T-helper 2 cell (primary cell): Measurements from ENCODE around the gene TMEM178B.

Experiments
- DNase-seq, 5 experiments: peaks; one replicate each; pipeline versions ENCODE4 v3.0.0 to v3.0.0-alpha.2; 2012 to 2022

The TMEM178B gene

DNA sequence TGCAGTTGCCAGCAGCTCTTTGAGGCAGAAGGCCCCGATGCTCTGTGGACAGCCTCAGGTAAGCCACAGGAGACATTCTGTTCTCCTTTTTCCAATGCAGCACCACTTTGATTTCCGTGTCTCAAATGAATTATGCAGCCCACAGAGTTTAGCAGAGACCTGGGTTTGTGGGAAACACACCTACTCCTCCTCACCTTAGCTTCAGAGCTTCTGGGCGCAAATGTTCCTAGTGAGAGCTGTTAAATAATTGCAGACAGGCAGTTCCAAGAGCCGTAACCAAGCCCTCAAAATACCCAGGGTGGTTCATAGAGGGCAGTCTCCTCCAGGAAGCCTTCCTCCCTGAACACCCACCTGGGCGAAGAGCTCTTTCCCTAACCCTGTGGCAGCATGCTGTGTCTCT is 408.1 kb downstream of the TMEM178B start:
- DNase-seq: no peak

- peak in 1 of 5 experiments; percentile 9 for DNase-seq
These were observed 409.2 kb downstream of the TMEM178B start for GRCh38 chr7:141483044-141483443.

GRCh38 chr7:141484907-141485306 is 411.0 kb downstream of the TMEM178B start:
- DNase-seq: no peak

DNA sequence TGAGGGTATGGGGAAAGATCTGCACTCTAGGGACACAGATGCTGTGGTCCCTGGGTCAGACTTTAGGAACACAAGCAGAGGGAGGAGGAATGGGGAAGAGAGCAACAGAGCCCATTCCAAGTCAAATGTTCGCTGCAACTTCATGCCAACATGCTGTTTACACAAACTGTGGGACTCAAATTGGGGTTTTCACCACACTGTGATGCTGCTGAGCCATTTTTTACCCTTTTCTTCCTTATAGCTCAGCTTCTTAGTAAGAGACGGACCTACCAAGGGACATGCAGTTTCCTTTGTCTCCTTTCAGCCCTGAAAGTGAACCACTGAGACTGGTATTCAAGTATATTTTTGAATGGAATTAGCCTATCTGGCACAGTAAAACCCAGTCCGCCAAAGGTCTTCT is 413.1 kb downstream of the TMEM178B start:
- DNase-seq: no peak

GRCh38 chr7:141490474-141490873 is 416.6 kb downstream of the TMEM178B start:
- no peak for DNase-seq

- DNase-seq: no peak
These were observed 421.2 kb downstream of the TMEM178B start for GRCh38 chr7:141495057-141495456.

DNA sequence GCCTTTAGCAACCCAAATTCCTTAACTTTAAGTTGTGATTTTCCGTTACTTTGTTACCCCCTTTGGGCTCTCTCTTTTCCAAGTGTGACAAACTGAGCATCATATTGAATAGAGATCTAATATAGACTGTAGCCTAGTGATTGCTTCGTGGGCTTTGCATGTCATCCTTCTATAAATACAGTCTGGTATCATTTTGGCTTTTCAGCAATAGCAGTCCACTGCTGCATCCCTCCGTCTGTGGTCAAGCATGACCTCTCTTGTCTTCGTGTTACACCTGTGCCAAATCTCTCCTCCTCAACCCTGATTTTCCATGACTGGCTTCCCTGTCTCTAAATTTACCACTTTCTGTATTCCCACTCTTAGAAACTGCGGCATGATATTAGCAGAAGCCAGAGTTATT is 423.5 kb downstream of the TMEM178B start:
- no peak for DNase-seq

DNA sequence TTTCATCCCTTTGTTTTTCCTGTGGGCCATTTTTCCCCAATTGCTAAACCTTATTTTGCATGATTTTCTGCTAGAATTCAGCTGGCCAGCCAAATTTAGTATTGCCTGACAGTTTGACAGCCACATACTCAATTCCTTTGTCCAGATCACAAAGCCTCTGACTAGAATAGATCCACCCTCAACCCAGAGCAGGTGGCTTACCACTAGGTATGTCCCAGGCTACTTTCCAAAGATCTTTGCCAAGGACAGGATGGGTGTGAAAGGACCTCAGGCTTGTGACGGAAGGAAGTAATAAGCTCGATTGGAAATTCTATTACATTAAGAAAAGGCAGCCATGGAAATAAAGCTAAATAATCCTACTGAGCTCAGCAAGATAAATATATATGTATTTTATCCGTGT is 426.7 kb downstream of the TMEM178B start:
- no peak for DNase-seq

DNA sequence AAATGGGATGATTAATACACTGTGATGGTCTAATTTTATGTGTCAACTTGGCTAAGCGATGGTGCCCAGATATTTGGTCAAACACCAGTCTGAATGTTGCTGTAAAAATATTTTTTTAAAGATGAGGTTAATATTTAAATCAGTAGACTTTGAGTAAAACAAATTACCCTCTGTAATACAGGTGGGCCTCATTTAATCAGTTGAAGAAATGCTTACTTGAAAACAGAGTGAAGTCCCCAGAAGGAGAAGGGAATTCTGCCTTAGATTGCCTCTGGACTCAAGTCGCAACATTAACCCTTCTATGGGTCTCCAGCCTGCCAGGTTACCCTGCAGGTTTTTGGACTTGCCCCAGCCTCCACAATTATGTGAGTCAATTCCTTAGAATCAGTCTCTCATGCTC is 427.6 kb downstream of the TMEM178B start:
- DNase-seq: no peak

DNA sequence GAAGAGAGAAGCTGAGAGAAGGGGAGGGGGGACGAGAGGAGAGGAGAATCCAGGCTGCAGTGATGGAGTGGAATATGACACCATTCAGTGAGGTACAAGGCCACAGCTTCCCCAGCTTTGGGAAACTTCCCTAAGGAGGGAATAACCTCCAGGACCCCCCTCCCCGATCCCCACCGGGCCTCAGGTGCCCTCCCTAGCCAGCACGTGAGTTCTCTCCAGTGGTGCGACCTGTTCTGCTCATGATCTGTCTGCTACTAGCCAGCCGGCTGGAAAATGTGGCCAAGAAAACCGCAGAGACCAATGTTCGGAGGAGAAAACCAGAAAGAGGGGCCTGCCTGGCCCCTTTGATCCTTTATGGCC is 437.4 kb downstream of the TMEM178B start:
- DNase-seq: no peak

DNA sequence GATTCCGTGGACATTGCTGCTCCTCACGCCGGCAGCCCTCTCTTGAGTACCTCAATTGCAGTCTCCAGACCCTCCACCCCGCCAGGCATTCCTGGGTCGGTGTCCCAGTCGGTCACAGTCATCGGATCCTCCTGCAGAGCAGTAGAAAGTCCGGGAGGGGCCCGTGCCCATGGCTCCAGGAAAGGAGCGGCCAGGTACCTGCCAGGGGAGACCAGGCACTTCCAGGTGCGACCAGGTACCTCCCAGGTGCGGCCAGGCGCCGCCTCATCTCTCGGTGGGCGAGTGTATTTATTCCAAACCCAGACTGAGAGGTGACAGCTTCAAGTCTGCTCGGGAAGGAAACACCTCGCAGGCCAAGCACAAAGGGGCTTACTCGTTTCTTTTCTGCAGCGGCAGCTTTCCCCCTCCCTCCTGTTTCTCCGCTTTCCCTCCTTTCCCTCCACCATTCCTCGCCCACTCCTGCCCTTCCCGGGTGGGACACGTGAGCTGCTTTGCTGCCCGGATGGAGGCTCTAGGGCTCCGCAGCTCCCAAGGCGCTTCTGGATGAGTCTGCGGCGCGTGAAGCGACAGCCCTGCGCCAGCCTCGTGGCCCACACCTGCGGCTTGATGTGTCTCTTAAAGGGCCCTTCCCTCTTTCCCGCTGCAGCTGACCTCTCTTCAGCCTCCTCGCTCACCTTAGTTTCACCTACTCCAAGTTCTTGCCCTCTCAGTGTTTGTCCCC is 438.0 kb downstream of the TMEM178B start:
- DNase-seq: no peak

DNA sequence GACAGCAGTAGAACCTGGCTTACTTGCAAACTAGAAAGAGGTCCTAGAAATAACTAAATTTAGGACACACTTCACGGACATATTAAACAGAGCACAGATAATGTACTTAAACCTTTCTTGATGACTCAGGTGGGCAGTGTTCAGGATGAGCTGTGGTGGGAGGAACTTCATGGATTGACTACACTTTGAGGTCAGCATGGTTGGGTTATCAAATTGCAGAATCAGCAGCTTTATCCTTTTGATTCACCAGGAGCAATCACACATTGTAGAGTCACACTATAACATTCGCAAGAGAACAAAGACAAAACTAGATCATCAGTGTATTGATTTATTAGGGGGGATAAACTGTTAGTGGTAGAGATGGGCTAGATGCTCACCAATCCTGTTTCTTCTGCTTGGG is 438.7 kb downstream of the TMEM178B start:
- peak in 1 of 5 experiments; percentile 42 for DNase-seq

DNA sequence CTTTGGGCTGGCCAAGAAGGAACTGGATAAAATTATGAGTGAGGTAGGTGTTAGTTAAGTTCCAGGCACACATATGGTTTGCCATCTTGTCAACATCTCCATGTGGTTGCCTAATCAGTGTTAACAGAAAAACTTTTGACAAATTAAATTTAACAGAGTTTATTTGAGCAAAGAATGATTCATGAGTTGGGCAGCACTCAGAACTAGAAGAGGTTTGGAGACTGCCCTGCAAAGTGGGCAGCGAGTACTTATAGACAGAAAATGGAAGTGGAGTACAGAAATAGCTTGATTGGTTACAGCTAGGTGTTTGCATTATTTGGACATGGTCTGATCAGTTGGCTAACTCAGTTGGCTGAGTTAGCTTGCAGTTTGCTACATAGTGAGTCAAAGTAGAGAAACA is 439.9 kb downstream of the TMEM178B start:
- no peak for DNase-seq

- no peak for DNase-seq
These were observed 442.1 kb downstream of the TMEM178B start for GRCh38 chr7:141515941-141516340.

- no peak for DNase-seq
These were observed 445.8 kb downstream of the TMEM178B start for GRCh38 chr7:141519623-141520022.

GRCh38 chr7:141522657-141523342 is 448.9 kb downstream of the TMEM178B start:
- no peak for DNase-seq

GRCh38 chr7:141525973-141526514 is 452.2 kb downstream of the TMEM178B start:
- DNase-seq: no peak

DNA sequence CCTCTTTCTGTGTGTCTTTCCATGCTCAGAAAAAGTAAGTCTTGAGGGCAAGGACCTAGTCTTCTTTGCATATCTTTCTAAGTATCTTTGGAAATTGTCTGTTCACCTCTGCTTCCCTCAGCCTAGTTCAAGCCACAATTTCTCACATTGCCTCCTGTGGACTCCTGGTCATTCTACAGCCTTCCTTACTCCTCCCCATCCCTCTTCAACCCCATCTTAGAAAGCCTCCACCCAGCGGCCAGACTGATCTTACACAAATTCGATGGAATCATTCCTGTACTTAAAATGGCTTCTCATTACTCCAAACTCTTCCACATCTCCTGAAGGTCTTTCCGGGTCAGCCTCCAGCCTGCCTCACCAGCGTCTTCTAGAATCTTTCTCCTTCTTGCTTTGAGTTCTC is 453.2 kb downstream of the TMEM178B start:
- no peak for DNase-seq

- DNase-seq: no peak
These were observed 454.5 kb downstream of the TMEM178B start for GRCh38 chr7:141528399-141528798.
